ENCODE data around the gene ST8SIA2.

DNA sequence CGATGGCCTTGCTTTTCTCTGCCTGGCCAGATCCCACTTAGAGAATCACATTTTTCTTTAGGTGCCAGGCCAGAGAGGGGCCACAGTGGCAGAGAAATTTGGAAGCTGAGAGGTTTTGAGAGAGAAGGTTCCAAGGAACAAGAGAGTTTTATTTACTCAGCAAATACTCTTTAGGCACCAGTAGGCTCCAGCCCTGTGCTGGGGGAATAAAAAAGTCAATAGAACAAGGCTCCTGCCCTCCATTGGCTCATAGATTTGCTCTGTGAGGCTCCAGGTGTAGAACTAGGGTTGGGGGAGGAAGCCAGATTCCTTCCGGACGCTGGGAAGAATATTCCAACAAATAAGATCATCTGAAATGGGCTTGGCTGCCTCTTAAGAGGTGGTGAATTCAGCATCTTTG is 59.9 kb downstream of the ST8SIA2 start:
- TF ChIP-seq, protein P1, sequence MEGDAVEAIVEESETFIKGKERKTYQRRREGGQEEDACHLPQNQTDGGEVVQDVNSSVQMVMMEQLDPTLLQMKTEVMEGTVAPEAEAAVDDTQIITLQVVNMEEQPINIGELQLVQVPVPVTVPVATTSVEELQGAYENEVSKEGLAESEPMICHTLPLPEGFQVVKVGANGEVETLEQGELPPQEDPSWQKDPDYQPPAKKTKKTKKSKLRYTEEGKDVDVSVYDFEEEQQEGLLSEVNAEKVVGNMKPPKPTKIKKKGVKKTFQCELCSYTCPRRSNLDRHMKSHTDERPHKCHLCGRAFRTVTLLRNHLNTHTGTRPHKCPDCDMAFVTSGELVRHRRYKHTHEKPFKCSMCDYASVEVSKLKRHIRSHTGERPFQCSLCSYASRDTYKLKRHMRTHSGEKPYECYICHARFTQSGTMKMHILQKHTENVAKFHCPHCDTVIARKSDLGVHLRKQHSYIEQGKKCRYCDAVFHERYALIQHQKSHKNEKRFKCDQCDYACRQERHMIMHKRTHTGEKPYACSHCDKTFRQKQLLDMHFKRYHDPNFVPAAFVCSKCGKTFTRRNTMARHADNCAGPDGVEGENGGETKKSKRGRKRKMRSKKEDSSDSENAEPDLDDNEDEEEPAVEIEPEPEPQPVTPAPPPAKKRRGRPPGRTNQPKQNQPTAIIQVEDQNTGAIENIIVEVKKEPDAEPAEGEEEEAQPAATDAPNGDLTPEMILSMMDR (IDR thresholded peaks at IDR 0.05): no peak
- no peak for TF ChIP-seq ZFX (IDR thresholded peaks at IDR 0.05; ENCODE audit: borderline replicate concordance)
